ENCODE measurements around the gene CACNB2.

Gene CACNB2

GRCh38 chr10:18140149-18140956, at the start of gene CACNB2:
CACNB2 (plus strand) TSS chr10:18140424.
- DNase-seq = no peak

DNA sequence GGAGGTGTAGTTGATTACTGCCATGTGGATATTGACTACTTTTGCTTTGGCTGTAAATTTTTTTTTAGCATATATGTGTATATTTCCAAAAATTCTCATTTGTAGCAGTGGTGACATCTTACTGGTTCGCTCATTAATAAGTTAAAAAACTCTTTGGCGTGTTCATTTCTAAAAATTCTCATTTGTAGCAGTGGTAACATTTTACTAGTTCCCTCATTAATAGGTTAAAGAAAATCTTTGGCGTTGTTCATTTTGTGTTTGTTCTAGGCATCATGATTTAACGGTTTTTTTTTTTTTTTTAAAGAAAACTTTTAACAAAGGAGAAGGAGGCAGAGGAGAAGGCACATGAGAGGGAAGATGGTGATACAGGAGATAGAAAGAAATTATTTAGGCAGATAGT, 45.9 kb upstream of the CACNB2 start:
- no peak for DNase-seq

GRCh38 chr10:18094793-18095192, 45.4 kb upstream of the CACNB2 start:
- no peak for DNase-seq

DNA sequence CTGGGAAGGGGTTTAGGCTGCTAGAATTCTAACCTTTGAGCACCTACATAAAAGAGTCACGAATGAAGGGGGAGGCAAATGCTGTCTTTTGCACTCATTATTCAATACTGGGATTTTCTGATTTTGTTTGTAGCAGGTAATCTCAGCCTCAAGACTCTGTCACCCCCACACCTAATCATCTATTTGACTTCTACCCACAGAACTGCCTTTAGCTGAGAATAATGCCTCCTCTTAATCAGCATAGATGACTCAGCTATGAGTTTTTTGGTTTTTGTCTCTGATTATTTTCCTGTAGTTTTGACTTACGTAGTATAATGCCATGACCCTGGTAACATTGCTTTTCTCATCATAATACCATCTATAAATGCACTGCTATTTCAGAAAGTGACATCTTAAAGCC, 42.7 kb upstream of the CACNB2 start:
- no peak for DNase-seq

GRCh38 chr10:18098201-18098600, 42.0 kb upstream of the CACNB2 start:
- no peak for DNase-seq

DNA sequence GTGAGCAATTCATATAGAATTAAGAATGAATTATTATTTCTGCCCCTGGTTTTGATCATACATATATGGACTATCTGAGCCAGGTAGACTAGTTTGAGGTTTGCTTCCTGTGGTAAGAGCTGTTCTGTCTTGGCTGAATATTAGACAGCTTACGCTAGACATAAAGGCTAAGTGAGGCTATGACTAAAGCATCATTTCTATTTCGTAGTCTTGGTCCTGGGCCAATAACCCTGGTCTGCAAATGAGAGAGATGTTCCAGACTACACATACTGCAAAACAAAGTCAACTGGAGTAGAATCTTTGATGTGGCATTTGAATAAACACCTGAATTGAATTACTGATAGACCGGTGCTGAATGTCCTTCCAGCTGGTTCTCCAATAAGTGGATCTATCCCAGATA, 40.8 kb upstream of the CACNB2 start:
- no peak for DNase-seq

- no peak for DNase-seq
Measured at GRCh38 chr10:18100669-18101068, 39.6 kb upstream of the CACNB2 start.

DNA sequence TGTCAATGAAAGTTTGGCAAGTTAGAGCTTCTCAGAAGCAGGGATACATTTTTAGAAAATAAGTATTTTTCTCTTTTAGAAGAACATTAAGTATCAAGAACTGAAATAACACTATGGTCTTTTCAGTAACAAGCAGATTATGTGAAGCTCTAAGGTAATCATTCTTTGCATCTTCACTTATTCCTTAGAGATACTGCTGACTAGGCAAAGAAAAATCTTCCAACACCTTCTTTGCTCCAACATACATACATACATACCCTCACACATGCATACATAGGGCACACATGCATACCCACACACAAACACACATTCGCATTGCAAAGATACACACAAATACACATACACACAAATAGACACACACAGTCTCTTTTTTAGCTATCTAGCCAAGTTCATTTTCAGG, 37.8 kb upstream of the CACNB2 start:
- no peak for DNase-seq

GRCh38 chr10:18104223-18104872, 35.9 kb upstream of the CACNB2 start:
- DNase-seq = peak; percentile 27 to 46

GRCh38 chr10:18109341-18109870, 30.8 kb upstream of the CACNB2 start:
- DNase-seq = no peak

GRCh38 chr10:18113881-18114280, 26.3 kb upstream of the CACNB2 start:
- DNase-seq = no peak

DNA sequence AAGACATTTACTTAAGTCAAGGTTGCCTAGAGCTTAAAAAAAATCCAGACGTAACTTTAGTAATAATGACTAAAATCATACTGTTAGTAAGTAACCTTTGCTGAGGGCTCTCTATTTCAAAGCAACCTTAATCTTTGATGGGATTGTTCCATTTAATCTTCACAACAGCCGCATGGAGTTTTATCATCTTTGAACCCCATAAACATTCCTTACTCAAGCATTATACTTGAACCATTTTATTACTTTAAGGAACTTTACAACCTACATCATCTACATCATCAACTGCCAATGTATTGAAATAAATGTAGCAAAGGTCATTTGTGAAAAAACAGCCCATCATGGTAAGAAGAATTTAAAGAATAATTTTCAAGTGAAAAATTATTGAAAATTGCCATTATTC, 22.9 kb upstream of the CACNB2 start:
- DNase-seq = no peak

DNA sequence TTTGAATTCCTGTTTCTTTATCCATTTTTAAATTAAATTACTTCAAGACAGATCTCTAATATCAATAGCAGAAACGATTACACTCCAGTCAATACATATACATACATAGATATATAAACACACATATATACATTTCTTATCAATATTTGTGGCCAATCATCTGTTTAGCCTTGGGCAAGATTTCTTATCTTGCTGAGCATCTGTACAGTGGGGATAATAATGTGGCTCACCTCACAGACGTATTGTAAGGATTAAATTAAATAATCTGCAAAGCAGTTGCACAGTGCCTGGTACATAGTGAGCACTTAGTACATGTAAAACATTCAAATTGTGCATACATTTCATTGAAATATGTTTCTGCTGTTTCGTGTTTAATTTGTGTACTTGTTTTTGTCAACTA, 17.5 kb upstream of the CACNB2 start:
- no peak for DNase-seq

DNA sequence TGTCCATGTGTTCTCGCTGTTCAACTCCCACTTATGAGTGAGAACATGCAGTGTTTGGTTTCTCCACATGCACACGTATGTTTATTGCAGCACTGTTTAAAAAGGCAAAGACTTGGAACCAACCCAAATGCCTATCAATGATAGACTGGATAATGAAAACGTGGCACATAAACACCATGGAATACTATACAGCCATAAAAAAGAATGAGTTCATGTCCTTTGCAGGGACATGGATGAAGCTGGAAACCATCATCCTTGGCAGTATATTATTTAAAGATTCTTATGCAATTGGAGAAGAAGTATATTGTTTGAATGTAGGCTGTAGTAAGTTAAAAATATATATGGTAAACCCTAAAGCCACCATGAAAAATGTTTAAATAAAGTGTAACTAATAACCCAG, 7.2 kb upstream of the CACNB2 start:
- DNase-seq = no peak

- no peak for DNase-seq
Measured at GRCh38 chr10:18134509-18134908, 5.7 kb upstream of the CACNB2 start.

DNA sequence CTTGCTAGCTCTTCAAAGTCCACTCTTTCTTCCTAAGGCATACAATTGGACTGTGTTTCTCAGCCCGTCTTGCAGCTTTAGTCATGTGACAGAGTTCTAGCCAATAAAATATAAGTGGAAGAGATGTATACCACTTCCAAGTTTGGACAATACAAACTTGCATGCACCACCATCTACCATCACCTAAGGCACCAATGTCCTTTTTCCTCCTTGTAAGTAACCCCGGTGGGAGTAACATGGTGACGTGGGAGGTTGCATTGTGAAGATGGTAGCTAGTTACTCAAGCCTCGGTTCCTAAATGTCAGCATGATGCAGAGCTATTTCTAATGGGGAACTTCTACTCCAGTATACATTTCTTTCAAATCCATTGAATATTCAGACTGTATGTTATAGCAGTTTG, 5.3 kb upstream of the CACNB2 start:
- DNase-seq = no peak

- DNase-seq = no peak
Measured at GRCh38 chr10:18136073-18136791, 4.0 kb upstream of the CACNB2 start.

DNA sequence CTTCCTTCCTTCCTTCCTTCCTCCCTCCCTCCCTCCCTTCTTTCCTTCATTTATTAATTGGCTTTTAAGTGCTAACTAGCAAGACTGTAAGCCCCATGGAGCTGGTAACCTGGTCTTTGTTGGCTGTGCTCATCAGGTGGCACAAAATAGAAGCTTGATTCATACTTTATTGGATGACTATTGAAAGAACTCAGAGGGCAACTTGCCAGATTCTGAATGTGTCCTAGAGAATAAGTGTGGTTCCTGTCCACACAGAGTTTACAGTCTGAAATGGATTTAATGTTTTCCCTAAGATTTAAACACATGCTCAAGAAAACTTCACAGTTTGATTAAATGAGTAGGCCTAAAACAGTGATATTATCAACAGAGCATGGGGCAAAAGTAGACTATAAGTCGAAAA, 3.1 kb upstream of the CACNB2 start:
- no peak for DNase-seq

DNA sequence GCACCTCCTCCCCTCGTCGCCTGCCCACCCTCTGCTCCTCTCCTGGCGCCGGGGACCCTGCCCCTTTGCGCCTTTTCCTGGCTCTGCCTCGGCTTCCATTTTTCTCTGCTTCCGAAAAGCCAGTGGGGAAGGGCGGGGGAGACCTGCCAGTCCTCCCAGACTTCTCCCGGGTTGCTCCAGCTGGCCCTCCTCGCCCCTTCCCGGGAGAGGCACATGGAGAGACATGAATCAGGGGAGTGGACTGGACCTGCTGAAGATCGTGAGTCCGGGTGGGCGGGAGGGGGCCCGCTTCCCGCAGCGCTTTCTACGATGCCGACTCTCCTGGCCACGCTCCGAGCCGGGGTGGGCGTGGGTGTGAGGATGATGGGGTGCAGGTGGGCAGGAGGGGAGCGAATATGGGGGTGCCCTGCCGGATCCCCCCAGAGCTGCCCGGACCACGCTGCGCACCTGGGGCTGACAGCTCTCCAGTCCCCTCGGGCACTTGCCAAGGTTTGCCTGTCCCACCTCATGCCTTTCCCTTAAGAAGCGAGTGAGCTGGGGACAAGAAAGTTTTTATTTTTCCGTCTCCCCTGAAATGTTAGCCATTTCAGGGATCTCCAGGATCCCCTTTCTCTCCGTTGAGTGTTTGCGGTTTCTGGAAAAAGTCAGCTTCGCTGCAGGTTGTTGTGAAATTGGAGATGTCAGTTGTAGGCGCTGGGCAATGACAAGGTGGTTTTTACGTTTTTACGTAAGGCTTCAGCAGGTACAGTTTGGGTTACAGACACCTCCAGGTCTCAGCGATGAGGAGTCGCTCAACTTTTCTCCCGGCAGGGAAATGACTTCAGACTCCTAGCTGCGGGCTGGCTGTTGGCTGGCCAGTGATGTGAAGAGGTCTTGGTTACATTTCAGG, 977 bp downstream of the CACNB2 start:
- no peak for DNase-seq

GRCh38 chr10:18142151-18142550, 1.9 kb downstream of the CACNB2 start:
- no peak for DNase-seq

- DNase-seq = no peak
Measured at GRCh38 chr10:18144396-18144795, 4.2 kb downstream of the CACNB2 start.

- no peak for DNase-seq
Measured at GRCh38 chr10:18144928-18145327, 4.7 kb downstream of the CACNB2 start.

GRCh38 chr10:18145652-18146051, 5.4 kb downstream of the CACNB2 start:
- no peak for DNase-seq

Data from NCI-H446 (cell line).